ENCODE measurements around the gene ANKMY1. TPM values are rescaled to one million over a fixed set of nuclear protein-coding genes. Genes with fewer than 3 reads are reported as not detected.

The ANKMY1 gene
- total and polyA plus RNA-seq, 2 of the 13 experiments (the other 11 are each of a cell fraction or from before 2014, with no cell fraction given), result 11.7 to 18.8 TPM

GRCh38 chr2:240589850-240590525, 32.2 kb upstream of the ANKMY1 start (continued):
- TF ChIP-seq ZNF772 (CRISPR knock-in tag; IDR thresholded peaks at IDR 0.05), result no peak
- TF ChIP-seq PHF8 (CRISPR knock-in tag; IDR thresholded peaks at IDR 0.05), result no peak
- no peak for TF ChIP-seq ZNF235 (CRISPR knock-in tag; IDR thresholded peaks at IDR 0.05; ENCODE audit: borderline replicate concordance)

GRCh38 chr2:240589375-240589774, 31.6 kb upstream of the ANKMY1 start:
- in situ Hi-C loops (cut with HindIII; ENCODE audit: extremely low pct_ligation_motif_present, low pct_unique_long_range_greater_than_20kb) (no loop called here), intact Hi-C loops (cut with micrococcal nuclease; ENCODE audit: unreplicated experiment) (no loop called here)
- Histone ChIP-seq H3K27me3 (ENCODE audit: control insufficient read depth in 1 of 2, insufficient read depth in 2 of 2, low read length in 2 of 2) (peaks cover 0 to 4% of the 10 kb centered on the region in 2 experiments; a peak in 1 of 5 replicates), H3K9me3 (ENCODE audit: low read length) (no peaks in the 10 kb centered on the region), H3K4me3 (replicated peaks in 1 of 3; ENCODE audit: insufficient read depth in 1 of 3, low read depth in 2 of 3, low read length in 3 of 3) (no peak overlapping the region), H3K36me3 (replicated peaks in 1 of 2; ENCODE audit: control insufficient read depth in 1 of 2, insufficient read depth in 2 of 2, low read length in 2 of 2) (peaks cover 20 to 36% of the 10 kb centered on the region in 2 experiments), H3K27ac (ENCODE audit: extremely low read length, insufficient read depth, low read length) (no peak overlapping the region), H3K9ac (ENCODE audit: insufficient read depth, low read depth, low read length) (no peak overlapping the region), H3K79me2 (ENCODE audit: insufficient read depth, low read length) (peaks cover 49% of the 10 kb centered on the region), H3K4me2 (ENCODE audit: low read depth, low read length) (no peak overlapping the region), H3K4me1 (ENCODE audit: insufficient read depth, low read length) (peaks cover 31% of the 10 kb centered on the region), H2AFZ (ENCODE audit: low read length) (no peak overlapping the region), H4K20me1 (ENCODE audit: insufficient read depth, low read length) (peaks cover 17% of the 10 kb centered on the region; the same call in 1 of the 2 replicates)
- 86% methylated on average over 13 of the region's 14 CpGs for WGBS (ENCODE audit: low lambda C conversion rate)
- ATAC-seq, result no peak
- DNase-seq (ENCODE audit: low spot score), result no peak
- POLR2A ChIA-PET, result interaction anchor here (1.4 to 6.0 kb wide), 4 partner anchors 10 to 29 kb away, joined by 5 to 149 read pairs (median 116); partner anchors contain the start of genes ANKMY1, DUSP28 and RNPEPL1
- TF ChIP-seq NFYC (CRISPR knock-in tag; IDR thresholded peaks at IDR 0.05), result no peak
- TF ChIP-seq ZNF570 (CRISPR knock-in tag; IDR thresholded peaks at IDR 0.05; ENCODE audit: borderline replicate concordance), result no peak
- TF ChIP-seq ATF7-NPFF (CRISPR knock-in tag; IDR thresholded peaks at IDR 0.05; ENCODE audit: low read depth), result no peak
- no peak for TF ChIP-seq KDM1A (CRISPR knock-in tag; IDR thresholded peaks at IDR 0.05)
- TF ChIP-seq CHD4 (IDR thresholded peaks at IDR 0.05; ENCODE audit: borderline replicate concordance, low read length), result no peak
- TF ChIP-seq ZNF329 (CRISPR knock-in tag; IDR thresholded peaks at IDR 0.05; ENCODE audit: low read depth), result no peak
- no peak for TF ChIP-seq TBX2 (CRISPR knock-in tag; IDR thresholded peaks at IDR 0.05; ENCODE audit: borderline replicate concordance)
- TF ChIP-seq MTERF4 (CRISPR knock-in tag; IDR thresholded peaks at IDR 0.05), result no peak
- no peak for TF ChIP-seq ZMYM4 (CRISPR knock-in tag; IDR thresholded peaks at IDR 0.05)
- TF ChIP-seq ZNF674 (CRISPR knock-in tag; IDR thresholded peaks at IDR 0.05; ENCODE audit: low read depth), result no peak
- no peak for TF ChIP-seq ZNF207 (IDR thresholded peaks at IDR 0.05; ENCODE audit: borderline replicate concordance)
- no peak for TF ChIP-seq ZFP90 (CRISPR knock-in tag; IDR thresholded peaks at IDR 0.05; ENCODE audit: borderline replicate concordance)
- TF ChIP-seq ZFP1 (CRISPR knock-in tag; IDR thresholded peaks at IDR 0.05), result no peak
- no peak for TF ChIP-seq ZSCAN20 (CRISPR knock-in tag; IDR thresholded peaks at IDR 0.05; ENCODE audit: borderline replicate concordance)
- TF ChIP-seq CEBPB (IDR thresholded peaks at IDR 0.05; ENCODE audit: borderline replicate concordance, low read depth, low read length), result no peak
- CTCF ChIA-PET (ENCODE audit: low intra/inter-chr PET ratio, low total read pairs), result no interaction called here
- no TSS peak for BruUV-seq (replicated peaks)
- no peak for FAIRE-seq

Data from HepG2 (cell line).